HG03469 (cell line): ENCODE results near the gene NUDT9.
"Not testable (repeated sequence)": the region's sequence is repeated elsewhere in the genome, so short reads cannot be mapped to it uniquely, and the experiment has no call there.

Experiments used
- ATAC-seq: cut with Tn5 transposase; IDR thresholded peaks from one replicate; pipeline ENCODE4 v1.9.1; 2021; ENCODE audit warnings: mild to moderate bottlenecking, moderate library complexity, moderate number of reproducible peaks; ENCODE audit not compliant: unreplicated experiment

The NUDT9 gene

GRCh38 chr4:87451537-87451936 lies 29.2 kb downstream of the NUDT9 start:
- ATAC-seq, result no peak

GRCh38 chr4:87458913-87459312 lies 36.5 kb downstream of the NUDT9 start:
- no peak for ATAC-seq

GRCh38 chr4:87461281-87461700 lies 38.9 kb downstream of the NUDT9 start:
- ATAC-seq, result no peak

DNA sequence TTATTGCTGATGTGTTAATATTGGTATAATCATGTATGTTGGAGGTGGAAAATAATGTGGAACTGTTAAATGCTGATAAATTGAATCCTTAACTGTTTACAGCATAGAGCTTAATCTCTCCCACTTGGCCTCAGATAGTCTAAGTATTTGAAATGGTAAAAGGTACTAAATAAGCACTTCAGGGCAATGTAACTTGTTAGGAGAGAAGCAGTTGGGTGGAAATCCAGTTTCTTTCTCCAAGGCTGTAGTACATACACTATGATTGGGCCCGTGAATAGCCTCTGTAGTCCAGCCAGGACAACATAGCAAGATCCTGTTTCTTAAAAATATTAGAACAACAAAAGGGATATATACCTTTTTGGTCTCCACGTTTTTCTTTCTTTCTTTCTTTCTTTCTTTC lies 39.7 kb downstream of the NUDT9 start:
- ATAC-seq, result no peak

DNA sequence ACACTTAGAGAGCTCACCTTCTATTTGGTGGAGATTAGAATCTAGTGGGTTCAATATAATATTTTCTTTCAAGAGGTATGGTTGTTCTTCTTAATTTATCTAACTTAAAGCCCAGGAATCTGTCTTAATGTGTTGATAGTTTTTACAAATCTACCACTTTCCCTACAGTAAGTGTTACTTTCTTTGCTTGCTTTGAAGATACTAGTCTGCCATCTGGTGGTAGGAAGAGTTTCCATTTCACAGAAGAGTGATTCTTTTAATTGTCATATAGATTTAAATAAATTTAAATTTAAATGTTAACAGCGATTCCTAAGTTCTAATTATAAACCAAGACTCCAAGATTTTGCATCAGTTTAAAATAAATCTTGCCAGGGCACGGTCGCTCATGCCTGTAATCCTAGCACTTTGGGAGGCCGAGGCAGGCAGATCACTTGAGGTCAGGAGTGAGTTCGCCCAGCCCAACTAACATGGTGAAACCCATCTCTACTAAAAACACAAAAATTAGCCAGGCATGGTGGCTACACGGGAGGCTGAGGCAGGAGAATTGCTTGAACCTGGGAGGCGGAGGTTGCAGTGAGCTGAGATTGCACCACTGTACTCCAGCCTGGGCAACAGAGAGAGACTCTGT lies 43.5 kb downstream of the NUDT9 start:
- no peak for ATAC-seq

DNA sequence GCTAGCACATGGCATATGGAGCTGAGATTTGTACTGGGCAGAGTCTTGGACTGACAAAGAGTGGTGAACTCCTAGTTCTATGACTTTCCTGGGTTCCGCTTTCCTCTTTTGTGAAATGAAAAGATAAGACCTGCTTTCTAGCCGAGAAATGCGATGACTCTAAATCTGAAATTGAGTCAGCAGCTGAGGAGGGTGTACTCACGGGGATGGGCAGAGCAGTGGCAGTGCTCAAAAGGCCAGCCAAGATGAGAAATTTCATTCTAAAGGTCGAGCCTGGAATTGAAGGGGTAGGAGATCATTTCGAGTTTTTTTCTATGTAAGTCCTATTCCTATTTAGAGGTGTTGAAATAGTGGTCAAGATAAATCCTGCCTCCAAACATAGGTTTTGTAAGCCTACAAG lies 47.0 kb downstream of the NUDT9 start:
- no peak for ATAC-seq

DNA sequence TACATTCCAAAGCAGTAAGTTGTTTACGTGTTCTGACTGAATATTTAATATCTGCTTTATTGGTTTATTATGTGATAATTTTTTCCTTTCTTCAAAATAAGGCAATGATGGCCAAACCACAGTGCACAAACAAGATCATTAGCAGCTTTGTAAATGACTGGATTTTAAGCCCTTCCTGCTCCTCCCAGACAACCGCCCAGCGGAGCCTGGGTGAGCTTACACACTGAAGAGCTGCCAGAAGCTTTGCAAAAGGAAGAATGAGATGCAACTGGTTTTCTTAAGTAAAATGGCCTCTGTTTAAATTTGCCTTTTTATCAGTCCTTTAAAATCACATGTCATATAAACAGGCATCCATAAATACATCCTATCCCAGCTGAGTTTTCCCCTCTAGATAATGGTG lies 54.6 kb downstream of the NUDT9 start:
- no peak for ATAC-seq

GRCh38 chr4:87478732-87479250 lies 56.4 kb downstream of the NUDT9 start:
- no peak for ATAC-seq

GRCh38 chr4:87481377-87481776 lies 59.0 kb downstream of the NUDT9 start:
- no peak for ATAC-seq

DNA sequence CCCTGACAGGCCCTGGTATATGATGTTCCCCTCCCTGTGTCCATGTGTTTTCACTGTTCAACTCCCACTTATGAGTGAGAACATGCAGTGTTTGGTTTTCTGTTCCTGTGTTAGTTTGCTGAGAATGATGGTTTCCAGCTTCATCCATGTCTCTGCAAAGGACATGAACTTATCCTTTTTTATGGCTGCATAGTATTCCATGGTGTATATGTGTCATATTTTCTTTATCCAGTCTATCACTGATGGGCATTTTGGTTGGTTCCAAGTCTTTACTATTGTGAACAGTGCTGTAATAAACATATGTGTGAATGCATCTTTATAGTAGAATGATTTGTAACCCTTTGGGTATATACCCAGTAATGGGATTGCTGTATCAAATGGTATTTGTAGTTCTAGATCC lies 60.9 kb downstream of the NUDT9 start:
- ATAC-seq, result not testable (repeated sequence)

- ATAC-seq, result not testable (repeated sequence)
Measured at GRCh38 chr4:87488666-87489065, 66.3 kb downstream of the NUDT9 start.

DNA sequence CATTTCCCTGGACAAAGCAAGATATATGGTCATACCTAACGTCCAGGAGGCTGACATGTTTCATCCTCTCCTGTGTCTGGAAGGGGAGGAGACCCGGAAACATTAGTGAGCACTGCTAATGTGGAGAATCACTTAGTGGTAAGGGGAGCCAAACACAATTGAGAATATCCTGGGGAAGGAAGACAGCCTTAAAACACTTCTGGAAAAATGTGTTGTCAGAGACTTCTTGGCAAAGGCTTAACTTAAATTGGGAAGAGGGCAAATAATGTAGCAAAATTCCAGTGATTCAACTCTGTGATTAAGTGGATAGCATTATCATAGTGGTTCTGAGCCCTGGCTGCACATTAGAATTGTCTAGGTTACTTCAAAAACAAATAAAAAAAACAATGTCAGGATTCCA lies 67.3 kb downstream of the NUDT9 start:
- no peak for ATAC-seq

DNA sequence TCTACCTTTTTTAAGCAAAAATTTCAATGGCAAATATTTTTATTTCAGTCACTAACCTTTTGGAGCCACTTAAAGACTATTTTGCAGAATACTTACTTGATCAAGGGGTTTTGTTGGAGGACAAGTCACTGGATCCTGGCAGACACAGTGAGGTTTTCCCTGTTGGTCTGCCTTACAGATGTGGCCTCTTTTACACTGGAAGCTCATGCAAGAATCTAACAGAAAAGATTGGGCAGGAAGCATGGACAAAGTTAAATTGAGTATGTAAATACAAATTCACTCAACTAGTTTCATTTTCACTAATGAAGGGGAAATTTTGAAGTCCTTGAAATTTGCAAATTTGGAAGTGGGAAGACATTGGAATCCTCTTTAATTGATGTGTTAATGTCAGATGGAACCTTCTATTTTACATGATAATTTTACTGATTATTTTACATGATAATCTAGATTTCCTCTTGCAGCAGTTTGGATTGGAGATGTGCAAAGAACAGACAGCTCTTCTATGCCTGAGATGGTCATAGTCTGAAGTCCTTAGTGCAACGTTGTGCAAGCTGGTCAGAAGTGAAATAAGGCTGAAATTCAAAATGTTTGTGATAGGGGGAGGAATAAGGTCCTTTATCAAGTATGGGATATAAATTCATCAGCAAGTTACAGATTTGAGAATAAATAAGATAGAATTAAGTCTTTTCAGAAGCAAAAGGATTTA lies 68.4 kb downstream of the NUDT9 start:
- ATAC-seq, result no peak

- ATAC-seq, result no peak
Measured at GRCh38 chr4:87491436-87491835, 69.1 kb downstream of the NUDT9 start.

GRCh38 chr4:87491851-87492250 lies 69.5 kb downstream of the NUDT9 start:
- ATAC-seq, result not testable (repeated sequence)

DNA sequence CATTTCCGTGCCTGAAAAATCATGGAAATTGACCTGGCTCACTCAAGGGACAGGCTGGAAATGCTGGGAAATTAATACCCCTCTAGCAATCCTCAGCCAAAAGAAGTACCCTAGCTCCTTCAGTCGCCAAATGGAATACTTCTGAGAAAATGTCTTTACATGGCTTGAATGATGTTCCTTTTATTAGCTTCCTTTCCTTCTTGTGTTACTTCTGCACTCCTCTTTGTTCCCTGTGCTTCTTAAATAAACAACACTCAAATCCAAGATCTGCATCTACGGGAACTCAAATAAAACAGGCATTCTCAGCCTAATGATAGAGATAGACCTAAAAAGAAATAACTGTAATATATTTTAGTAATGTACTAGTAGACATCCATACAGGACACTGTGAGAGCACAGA lies 70.7 kb downstream of the NUDT9 start:
- no peak for ATAC-seq

DNA sequence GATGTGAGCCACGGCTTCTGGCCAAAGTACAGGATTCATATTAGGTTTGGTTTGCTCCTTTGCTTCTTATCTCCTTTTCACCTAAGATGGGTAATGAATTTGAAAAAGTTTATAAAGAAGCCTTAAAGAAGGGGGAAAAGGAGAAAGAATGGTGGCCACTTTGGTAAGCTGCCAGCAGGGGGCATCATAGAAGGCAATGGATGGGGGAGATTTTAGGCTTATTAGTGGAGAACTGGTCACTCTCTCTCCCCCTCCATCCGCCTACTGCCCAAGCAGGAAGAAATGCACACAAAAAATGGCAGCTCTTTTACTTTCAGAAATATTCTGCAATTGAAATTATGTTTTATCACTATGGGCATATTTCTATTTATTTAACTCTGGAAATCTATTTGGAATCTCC lies 74.8 kb downstream of the NUDT9 start:
- no peak for ATAC-seq

DNA sequence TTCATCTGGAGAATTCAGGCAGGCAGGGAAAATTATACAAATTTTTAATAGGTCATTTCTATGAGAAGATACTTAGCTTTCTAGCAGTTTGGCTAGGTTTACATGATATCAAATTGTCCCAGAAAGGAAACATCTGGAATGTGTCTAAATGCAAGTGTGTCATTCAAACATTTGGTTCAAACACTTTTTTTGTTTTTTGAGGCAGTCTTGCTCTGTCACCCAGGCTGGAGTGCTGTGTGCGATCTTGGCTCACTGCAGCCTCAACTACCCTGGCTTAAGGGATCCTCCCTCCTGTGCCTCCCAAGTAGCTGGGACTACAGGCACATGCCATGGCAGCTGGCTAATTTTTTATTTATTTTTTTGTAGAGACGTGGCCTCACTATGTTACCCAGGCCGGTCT lies 75.2 kb downstream of the NUDT9 start:
- no peak for ATAC-seq

DNA sequence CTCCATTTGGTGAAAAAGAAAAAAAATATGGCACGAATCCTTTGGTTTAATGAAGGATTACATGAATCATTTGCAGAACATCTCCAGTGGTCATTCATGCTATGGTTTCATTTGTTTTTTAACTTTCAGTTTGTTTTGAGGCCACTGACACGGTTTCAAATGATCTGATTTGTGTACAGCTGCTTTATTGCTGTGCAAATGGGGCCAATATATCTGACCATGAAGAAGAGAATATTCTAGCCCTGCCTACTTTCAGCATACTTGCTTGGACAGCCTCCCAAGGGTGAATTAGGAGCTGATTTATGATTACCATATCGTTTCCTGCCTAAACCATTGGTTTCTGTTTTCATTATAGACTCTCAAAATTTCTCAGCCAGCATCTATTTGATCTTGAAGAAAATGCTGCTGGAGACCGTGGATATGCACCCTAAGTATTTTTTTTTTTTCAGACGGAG lies 76.1 kb downstream of the NUDT9 start:
- ATAC-seq, result peak; percentile 34

GRCh38 chr4:87499403-87500091 lies 77.2 kb downstream of the NUDT9 start:
- ATAC-seq, result peak; percentile 82

DNA sequence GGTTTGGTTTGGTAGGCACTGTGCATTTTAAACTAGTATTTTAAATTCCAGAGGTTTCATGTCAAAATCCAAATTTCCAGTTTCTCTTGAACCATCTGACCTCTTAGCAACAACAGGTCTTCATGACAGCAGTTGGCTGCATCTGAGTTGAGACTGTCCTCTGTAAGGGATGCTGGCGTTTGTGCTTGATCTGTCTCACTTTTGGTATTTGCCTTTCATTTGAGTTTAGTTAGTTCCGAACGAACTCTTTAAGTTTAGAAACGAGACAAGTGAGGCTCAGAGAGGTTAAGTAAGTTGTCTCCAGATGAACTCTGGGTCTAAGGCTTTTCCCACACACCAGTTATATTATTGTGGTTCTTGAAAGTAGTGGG lies 77.7 kb downstream of the NUDT9 start:
- peak; percentile 27 for ATAC-seq
